GM12801 (cell line): Measurements from ENCODE around the gene IGSF8.

Experiments
- CTCF ChIP-seq: IDR thresholded peaks from one replicate; pipeline ENCODE4 v1.5.1; 2011; ENCODE audit warnings: control low read depth; ENCODE audit not compliant: insufficient read length; ENCODE audit errors: extremely low read depth

The IGSF8 gene

GRCh38 chr1:160109686-160110085, 11.3 kb upstream of the IGSF8 start:
- no peak for TF ChIP-seq CTCF

GRCh38 chr1:160108888-160109662, 10.7 kb upstream of the IGSF8 start:
- TF ChIP-seq CTCF: no peak

GRCh38 chr1:160107512-160107911, 9.1 kb upstream of the IGSF8 start:
- no peak for TF ChIP-seq CTCF

- TF ChIP-seq CTCF: no peak
Measured at GRCh38 chr1:160105155-160105554, 6.7 kb upstream of the IGSF8 start.

- TF ChIP-seq CTCF: no peak
Measured at GRCh38 chr1:160104486-160104885, 6.1 kb upstream of the IGSF8 start.

- TF ChIP-seq CTCF: no peak
Measured at GRCh38 chr1:160103658-160104408, 5.4 kb upstream of the IGSF8 start.

GRCh38 chr1:160101717-160102522, 3.5 kb upstream of the IGSF8 start:
- TF ChIP-seq CTCF: no peak
